ENCODE measurements around the gene PLA2G7.

Gene PLA2G7

GRCh38 chr6:46689657-46690056 is 45.5 kb downstream of the PLA2G7 start:
- DNase-seq (ENCODE audit: extremely low read depth, low read depth) = no peak
- no peak for TF ChIP-seq CTCF (IDR thresholded peaks at IDR 0.05; ENCODE audit: low read depth, low read length, missing control alignments)

GRCh38 chr6:46688966-46689335 is 46.2 kb downstream of the PLA2G7 start:
- DNase-seq (ENCODE audit: extremely low read depth, low read depth) = no peak
- TF ChIP-seq CTCF (IDR thresholded peaks at IDR 0.05; ENCODE audit: low read depth, low read length, missing control alignments) = no peak
- no peak overlapping the region for H3K4me3 ChIP-seq (replicated peaks; ENCODE audit: low read depth, low read length)

More at GRCh38 chr6:46689657-46690056, 45.5 kb downstream of the PLA2G7 start:
- no peak overlapping the region for H3K4me3 ChIP-seq (replicated peaks; ENCODE audit: low read depth, low read length)

GRCh38 chr6:46688117-46688965 is 46.8 kb downstream of the PLA2G7 start:
- no peak overlapping the region for H3K4me3 ChIP-seq (replicated peaks; ENCODE audit: low read depth, low read length)
- no peak for TF ChIP-seq CTCF (IDR thresholded peaks at IDR 0.05; ENCODE audit: low read depth, low read length, missing control alignments)
- DNase-seq (ENCODE audit: extremely low read depth, low read depth) = no peak

- no peak for TF ChIP-seq CTCF (IDR thresholded peaks at IDR 0.05; ENCODE audit: low read depth, low read length, missing control alignments)
- H3K4me3 ChIP-seq (replicated peaks; ENCODE audit: low read depth, low read length) = no peak within 1 kb of the TSS
- DNase-seq (ENCODE audit: extremely low read depth, low read depth) = no peak
These were observed 47.5 kb downstream of the PLA2G7 start, which contains the start of gene TDRD6 for GRCh38 chr6:46687619-46688097. TDRD6 (plus strand) TSS chr6:46687885; CDS start chr6:46688129, 244 bp downstream.

GRCh38 chr6:46684771-46685170 is 50.4 kb downstream of the PLA2G7 start:
- no peak for DNase-seq (ENCODE audit: extremely low read depth, low read depth)
- H3K4me3 ChIP-seq (replicated peaks; ENCODE audit: low read depth, low read length) = no peak overlapping the region
- no peak for TF ChIP-seq CTCF (IDR thresholded peaks at IDR 0.05; ENCODE audit: low read depth, low read length, missing control alignments)

- peak; percentile 38 for TF ChIP-seq CTCF (IDR thresholded peaks at IDR 0.05; ENCODE audit: low read depth, low read length, missing control alignments)
- no peak for DNase-seq (ENCODE audit: extremely low read depth, low read depth)
These were observed 57.9 kb downstream of the PLA2G7 start for GRCh38 chr6:46677314-46677654.

More at GRCh38 chr6:46677314-46677654, 57.9 kb downstream of the PLA2G7 start:
- no peak overlapping the region for H3K4me3 ChIP-seq (replicated peaks; ENCODE audit: low read depth, low read length)
